K562 (cell line): ENCODE results near the gene TMEM117. TPM values are rescaled to one million over a fixed set of nuclear protein-coding genes. Genes with fewer than 3 reads are reported as not detected.
A peak's percentile ranks its signal among the peaks of the same experiment; 100 is the strongest.

Source experiments
- ARID2 ChIP-seq: fragments of 450-650 bp; IDR thresholded peaks from 2 replicates; pipeline ENCODE4 v1.6.1; 2017; ENCODE audit warnings: antibody characterized with exemption, mild to moderate bottlenecking
- BCL6 ChIP-seq: fragments of 250-450 bp; sonication (Bioruptor Pico); IDR thresholded peaks from 2 replicates; pipeline ENCODE4 v1.4.0; 2020
- CBFB ChIP-seq: sonication (generic); formaldehyde crosslinking; IDR thresholded peaks from 2 replicates; pipeline ENCODE4 v1.4.0; 2020; ENCODE audit warnings: mild to moderate bottlenecking, missing genetic modification reagents
- CGGBP1 ChIP-seq: fragments of 250-450 bp; sonication (Bioruptor Pico); IDR thresholded peaks from 2 replicates; pipeline ENCODE4 v1.9.0; 2021; ENCODE audit warnings: mild to moderate bottlenecking
- CREB5 ChIP-seq: fragments of 250-450 bp; sonication (Bioruptor Pico); IDR thresholded peaks from 2 replicates; pipeline ENCODE4 v1.5.0; 2020; ENCODE audit warnings: mild to moderate bottlenecking
- EGR1 ChIP-seq: fragments of 450-650 bp; conservative IDR thresholded peaks from 2 replicates; pipeline ENCODE4 v1.6.1; 2017; ENCODE audit warnings: mild to moderate bottlenecking
- EZH2 ChIP-seq: IDR thresholded peaks from 2 replicates; pipeline ENCODE4 v1.6.1; 2012; ENCODE audit warnings: low read depth, mild to moderate bottlenecking, inconsistent platforms, low read length, borderline replicate concordance
- FOXJ3 ChIP-seq: sonication (generic); formaldehyde crosslinking; IDR thresholded peaks from 2 replicates; pipeline ENCODE4 v1.4.0; 2020; ENCODE audit warnings: mild to moderate bottlenecking, missing genetic modification reagents
- FOXK2 ChIP-seq, 2 experiments: fragments of 450-650 bp; IDR thresholded peaks in 1 of 2; conservative IDR thresholded peaks in 1 of 2; 2 replicates each; pipeline ENCODE4 v1.6.1; 2016; ENCODE audit warnings: low read depth in 2 of 2, mild to moderate bottlenecking in 1 of 2
- ILK ChIP-seq: fragments of 450-650 bp; IDR thresholded peaks from 2 replicates; pipeline ENCODE4 v1.6.1; 2016; ENCODE audit warnings: missing genetic modification characterization, low read depth, mild to moderate bottlenecking, missing compliant biosample characterization, moderate library complexity, borderline replicate concordance
- IRF2 ChIP-seq: sonication (generic); formaldehyde crosslinking; IDR thresholded peaks from 2 replicates; pipeline ENCODE4 v1.8.1; 2022; ENCODE audit warnings: mild to moderate bottlenecking, missing genetic modification reagents
- KHSRP ChIP-seq: fragments of 450-650 bp; IDR thresholded peaks from 2 replicates; pipeline ENCODE4 v1.6.1; 2017
- LARP7 ChIP-seq: fragments of 450-650 bp; IDR thresholded peaks from 2 replicates; pipeline ENCODE4 v1.6.1; 2016
- MAX ChIP-seq: sonication (generic); formaldehyde crosslinking; IDR thresholded peaks from 2 replicates; pipeline ENCODE4 v1.9.0; 2022; ENCODE audit warnings: mild to moderate bottlenecking, missing genetic modification reagents
- MAZ ChIP-seq, 2 experiments: fragments of 450-650 bp in 1 of 2; sonication (generic) in 1 of 2; formaldehyde crosslinking; IDR thresholded peaks in 1 of 2; conservative IDR thresholded peaks in 1 of 2; 2 replicates each; pipeline versions ENCODE4 v1.4.0 to v1.5.0; 2020; ENCODE audit warnings: mild to moderate bottlenecking in 1 of 2, missing genetic modification reagents in 1 of 2
- NR3C1 ChIP-seq: sonication (generic); formaldehyde crosslinking; IDR thresholded peaks from 2 replicates; pipeline ENCODE4 v1.8.1; 2022; ENCODE audit warnings: missing genetic modification reagents
- NRF1 ChIP-seq, 2 experiments: fragments of 450-650 bp; IDR thresholded peaks in 1 of 2; conservative IDR thresholded peaks in 1 of 2; 2 replicates each; pipeline ENCODE4 v1.6.1; 2014; ENCODE audit warnings: mild to moderate bottlenecking in 2 of 2
- PHF8 ChIP-seq: fragments of 200-600 bp; sonication (generic); IDR thresholded peaks from 2 replicates; pipeline ENCODE4 v1.6.1; 2012; ENCODE audit warnings: mixed run types, mild to moderate bottlenecking, inconsistent platforms, low read length, moderate library complexity, borderline replicate concordance
- PHTF2 ChIP-seq: fragments of 250-450 bp; sonication (Bioruptor Pico); IDR thresholded peaks from 2 replicates; pipeline ENCODE4 v1.5.0; 2021; ENCODE audit warnings: mild to moderate bottlenecking
- RBM15 ChIP-seq: fragments of 200-400 bp; formaldehyde crosslinking; IDR thresholded peaks from 2 replicates; pipeline ENCODE4 v1.6.1; 2018; ENCODE audit warnings: mild to moderate bottlenecking, low read length, moderate library complexity; ENCODE audit not compliant: insufficient read depth
- RBM22 ChIP-seq: fragments of 200-400 bp; formaldehyde crosslinking; IDR thresholded peaks from 2 replicates; pipeline ENCODE4 v1.6.1; 2018; ENCODE audit warnings: low read length, low read depth; ENCODE audit not compliant: poor library complexity, severe bottlenecking
- RCOR1 ChIP-seq, 2 experiments: IDR thresholded peaks; 2 replicates each; pipeline ENCODE4 v1.6.1; 2012; ENCODE audit warnings: low read depth in 2 of 2, low read length in 2 of 2, borderline replicate concordance in 1 of 2, improper control_type of control experiment in 1 of 2
- SIN3B ChIP-seq: fragments of 450-650 bp; IDR thresholded peaks from 2 replicates; pipeline ENCODE4 v1.6.1; 2017; ENCODE audit warnings: low read depth, mild to moderate bottlenecking, moderate library complexity
- SMARCE1 ChIP-seq: fragments of 450-650 bp; IDR thresholded peaks from 2 replicates; pipeline ENCODE4 v1.7.1; 2016; ENCODE audit warnings: mild to moderate bottlenecking
- STAG1 ChIP-seq: sonication (generic); formaldehyde crosslinking; IDR thresholded peaks from 2 replicates; pipeline ENCODE4 v1.5.0; 2020; ENCODE audit warnings: missing genetic modification reagents, borderline replicate concordance
- TEAD1 ChIP-seq, 2 experiments: fragments of 450-650 bp in 1 of 2; sonication (generic) in 1 of 2; formaldehyde crosslinking; IDR thresholded peaks; 2 replicates each; pipeline versions ENCODE4 v1.4.0 to v1.8.0; 2020 to 2022; ENCODE audit warnings: mild to moderate bottlenecking in 2 of 2, missing genetic modification reagents in 1 of 2
- U2AF2 ChIP-seq: fragments of 200-400 bp; formaldehyde crosslinking; optimal IDR thresholded peaks from 2 replicates; pipeline ENCODE3; 2017; ENCODE audit warnings: low read depth, mild to moderate bottlenecking, low read length
- YBX1 ChIP-seq: fragments of 450-650 bp; IDR thresholded peaks from 2 replicates; pipeline ENCODE4 v1.7.1; 2016; ENCODE audit warnings: mild to moderate bottlenecking
- ZNF165 ChIP-seq: fragments of 250-450 bp; sonication (Bioruptor Pico); IDR thresholded peaks from 2 replicates; pipeline ENCODE4 v1.4.0; 2020; ENCODE audit warnings: borderline replicate concordance
- polyA plus RNA-seq, 8 experiments: library from polyadenylated mRNA; depleted of rRNA in 4 of 8; stranded (reverse) in 5 of 8; unstranded in 3 of 8; fragments of >200 nt; fragmentation: Nextera tagmentation in 2 of 8; fragmentation: Illumina TruSeq in 1 of 8; extraction: Ambion mirVana in 2 of 8; extraction: Trizol in 1 of 8; gene quantifications; 2 replicates each; pipeline versions ENCODE4 v1.2.1 to v1.2.3, GENCODE V29; 2011 to 2014; ENCODE audit warnings: inconsistent platforms in 1 of 8, missing spikeins in 1 of 8
- total RNA-seq, 7 experiments: library from RNA; depleted of rRNA in 6 of 7; stranded (reverse); fragments of >200 nt in 6 of 7; fragmentation: Illumina TruSeq in 2 of 7; extraction: Trizol in 2 of 7; gene quantifications; 2 replicates each; pipeline versions ENCODE4 v1.2.1 to v1.2.3, GENCODE V29; 2011 to 2021; ENCODE audit warnings: low replicate concordance in 1 of 7

Gene TMEM117
- total and polyA plus RNA-seq, 9 of the 15 experiments (the other 6 are each of a cell fraction or from before 2014, with no cell fraction given) = 0.31 to 2.8 (median 1.0) TPM

- TF ChIP-seq NR3C1 (CRISPR knock-in tag) (peak; percentile 41; the same call in 1 of the 2 replicates), MAZ (CRISPR knock-in tag; conservative IDR thresholded peaks at IDR 0.05 in 1 of 2, IDR thresholded peaks at IDR 0.05 in 1 of 2) (peak; percentile 48 to 69), CREB5 (CRISPR knock-in tag) (no peak), U2AF2 (no peak), BCL6 (CRISPR knock-in tag) (no peak), TEAD1 (CRISPR knock-in tag; IDR thresholded peaks at IDR 0.05) (peak in 1 of 2 experiments; percentile 56; a peak in 1 of 4 replicates), ILK (tag) (no peak), YBX1 (no peak), RBM15 (no peak), LARP7 (no peak), STAG1 (CRISPR knock-in tag) (no peak), IRF2 (no peak), KHSRP (no peak), ZNF165 (no peak), CBFB (no peak), RBM22 (no peak), FOXJ3 (CRISPR knock-in tag) (no peak), CGGBP1 (no peak), NRF1 (conservative IDR thresholded peaks at IDR 0.05 in 1 of 2, IDR thresholded peaks at IDR 0.05 in 1 of 2) (peak; percentile 11 to 33; a peak in 3 of 4 replicates), SIN3B (peak; percentile 85), EGR1 (no peak), MAX (no peak), RCOR1 (IDR thresholded peaks at IDR 0.05; ENCODE audit: borderline replicate concordance in 1 of 2, low read depth in 2 of 2, low read length in 2 of 2) (no peak), EZH2 (no peak), SMARCE1 (no peak; the same call in 1 of the 2 replicates), PHTF2 (CRISPR knock-in tag) (no peak), FOXK2 (conservative IDR thresholded peaks at IDR 0.05 in 1 of 2, IDR thresholded peaks at IDR 0.05 in 1 of 2; ENCODE audit: low read depth in 2 of 2) (peak in 1 of 2 experiments; percentile 70; a peak in 2 of 4 replicates), ARID2 (no peak), PHF8 (peak; percentile 98)
These were observed 29.8 kb upstream of the TMEM117 start, which contains the start of gene TWF1 (continued) for GRCh38 chr12:43805860-43806736.
